HG02571 (cell line): ENCODE measurements around the gene PCBD1.

ENCODE experiments used
- ATAC-seq: cut with Tn5 transposase; IDR thresholded peaks from one replicate; pipeline ENCODE4 v1.9.1; 2021; ENCODE audit warnings: mild to moderate bottlenecking, moderate library complexity; ENCODE audit not compliant: unreplicated experiment

The PCBD1 gene

DNA sequence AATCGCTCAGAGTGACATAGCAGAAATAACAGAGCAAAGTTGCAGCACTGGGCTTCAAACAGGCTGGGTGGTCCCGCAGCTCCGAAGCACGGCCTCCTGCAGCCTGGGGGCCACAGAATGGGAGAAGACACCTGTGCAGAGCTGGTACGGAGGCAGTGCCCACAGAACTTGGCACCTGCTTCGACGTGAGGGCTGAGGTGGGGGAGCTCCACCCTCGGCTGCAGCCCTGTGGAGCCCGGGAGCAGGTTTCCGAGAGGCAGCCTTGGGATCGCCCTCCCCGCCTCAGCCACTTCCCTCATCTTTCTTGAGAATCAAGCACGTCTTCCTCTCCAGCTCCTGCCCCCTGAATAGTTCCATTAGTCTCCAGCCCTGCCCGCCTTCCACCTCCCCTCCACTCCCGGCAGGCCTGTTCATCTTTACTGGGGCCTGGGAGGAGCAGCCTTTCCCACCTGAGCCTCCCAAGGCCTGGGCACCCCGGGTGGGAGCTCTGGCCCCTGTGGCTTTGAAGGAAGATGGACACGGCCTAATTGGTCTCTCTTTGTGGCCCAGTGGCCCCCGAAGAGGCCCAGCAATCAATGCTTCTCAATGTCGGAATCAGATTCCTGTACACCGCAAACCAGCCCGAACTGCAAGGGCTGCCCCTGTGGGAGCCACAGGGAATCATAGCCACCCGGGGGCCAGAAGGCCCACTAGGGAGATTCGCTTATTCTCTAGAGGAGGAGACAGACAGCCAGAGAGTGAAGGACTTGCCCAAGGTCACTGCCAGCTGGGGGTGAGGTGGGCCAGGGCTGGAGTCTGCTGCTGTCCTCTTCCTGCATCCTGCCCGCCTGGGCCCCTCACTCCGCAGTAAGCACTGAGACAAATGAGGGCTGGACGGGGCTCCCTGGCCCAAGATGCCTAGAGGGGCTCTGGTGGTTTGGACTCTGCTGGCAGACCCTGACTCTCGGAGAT lies 17.0 kb upstream of the PCBD1 start:
- ATAC-seq, result no peak

DNA sequence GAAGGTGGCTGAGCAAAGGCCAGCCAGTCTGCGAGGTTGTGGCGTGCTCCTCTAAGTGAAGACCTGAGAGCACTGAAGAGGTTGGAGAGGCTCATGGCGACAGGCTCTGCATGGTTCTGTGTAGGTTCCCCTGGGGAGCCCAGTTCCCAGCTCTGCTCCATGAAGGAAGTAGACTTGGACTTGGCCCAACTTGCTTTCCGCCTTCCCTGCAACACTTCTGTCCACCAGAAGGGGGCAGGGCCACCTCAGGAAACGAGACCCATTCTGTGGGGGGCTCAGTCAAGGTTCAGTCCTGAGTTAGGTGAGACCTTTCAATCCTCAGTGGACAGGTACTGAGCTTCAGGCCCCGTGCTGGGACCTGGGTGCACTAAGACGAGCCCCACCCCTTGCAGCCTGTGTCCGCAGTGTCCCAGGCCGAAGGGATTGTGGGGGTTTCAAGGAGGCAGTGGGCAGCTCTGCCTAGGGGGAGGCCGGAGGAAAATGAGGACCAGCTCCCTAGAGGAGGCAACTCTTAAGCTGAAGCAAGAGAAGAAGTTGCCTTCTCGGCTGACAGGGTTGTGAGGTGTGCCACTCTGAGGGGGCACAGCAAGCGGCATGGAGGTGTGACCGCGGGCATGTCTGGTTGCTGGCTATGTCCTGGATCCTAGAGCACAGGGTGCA lies 15.0 kb upstream of the PCBD1 start:
- no peak for ATAC-seq

DNA sequence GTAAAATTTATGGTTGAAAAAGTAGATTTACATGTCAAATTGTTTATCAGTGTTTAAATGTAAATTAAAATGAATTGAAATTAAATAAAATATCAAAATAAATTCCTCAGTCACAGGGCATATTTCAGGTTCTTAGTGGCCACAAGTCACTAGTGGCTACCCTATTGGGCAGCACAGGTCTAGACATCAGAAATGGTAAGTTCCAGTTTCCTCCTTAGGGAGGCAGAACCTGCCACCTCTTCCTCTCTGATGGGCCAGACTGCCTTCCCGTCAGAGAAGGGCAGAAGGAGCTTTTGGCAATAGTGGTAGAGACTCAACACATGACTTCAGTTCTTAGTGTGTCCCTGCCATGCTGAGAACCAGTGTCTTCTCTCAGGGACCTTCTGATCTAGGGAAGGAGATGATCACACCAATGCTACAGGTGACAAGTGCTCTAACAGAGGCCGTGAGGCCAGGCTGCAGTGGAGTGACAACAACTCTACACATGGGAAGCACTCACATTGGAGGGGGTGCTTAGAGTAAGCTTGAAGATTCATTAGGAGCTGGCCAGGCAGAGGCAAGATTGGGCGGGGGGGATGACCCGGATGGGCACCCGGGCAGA lies 14.4 kb upstream of the PCBD1 start:
- no peak for ATAC-seq

DNA sequence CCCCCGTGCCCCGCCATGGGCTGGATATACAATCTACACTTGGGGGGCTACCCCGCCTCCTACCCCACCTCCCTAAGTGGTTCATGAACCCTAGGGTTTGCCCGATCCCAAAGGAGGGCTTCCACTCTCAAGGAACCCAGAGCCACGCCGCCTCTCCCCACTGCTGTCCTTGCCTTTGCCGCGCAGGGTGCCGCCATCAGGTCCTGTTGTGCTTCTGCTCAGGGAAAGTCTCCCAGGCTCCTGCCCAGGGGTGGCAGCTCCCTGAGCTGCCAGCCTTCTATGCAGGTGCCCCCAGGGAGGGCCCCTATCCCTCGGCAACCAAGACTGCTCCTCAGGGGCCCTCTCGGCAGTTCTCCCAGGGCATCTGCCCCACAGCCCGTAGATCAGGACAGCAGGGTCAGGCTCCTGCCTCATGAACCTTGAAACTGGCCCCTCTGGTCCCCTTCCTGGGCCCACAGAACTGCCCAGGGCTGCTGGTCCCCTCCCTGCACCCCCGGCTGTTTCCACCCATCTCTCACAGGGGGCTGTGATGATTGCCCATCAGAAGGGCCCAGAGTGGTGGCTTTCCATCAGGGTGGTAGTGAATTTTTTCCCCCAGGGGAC lies 13.0 kb upstream of the PCBD1 start:
- no peak for ATAC-seq

DNA sequence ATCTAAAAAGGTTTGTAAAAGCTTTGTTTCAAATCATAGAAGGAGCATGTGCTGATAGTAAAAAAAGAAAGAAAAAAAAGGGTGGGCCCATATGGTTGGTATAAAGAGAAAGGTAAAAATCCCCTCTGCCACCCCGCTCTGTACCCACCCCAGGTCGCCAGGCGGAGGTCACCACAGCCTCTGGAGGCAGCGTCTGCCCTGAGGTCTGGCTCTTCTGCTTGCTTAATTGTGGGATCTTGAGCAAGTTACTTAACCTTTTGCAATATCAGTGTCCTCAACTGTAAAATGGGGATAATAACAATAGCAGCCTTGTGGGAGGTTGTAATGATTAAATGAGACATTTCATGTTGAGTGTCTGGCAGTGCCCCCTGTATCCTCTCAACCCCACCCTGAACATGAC lies 10.7 kb upstream of the PCBD1 start:
- ATAC-seq, result no peak

DNA sequence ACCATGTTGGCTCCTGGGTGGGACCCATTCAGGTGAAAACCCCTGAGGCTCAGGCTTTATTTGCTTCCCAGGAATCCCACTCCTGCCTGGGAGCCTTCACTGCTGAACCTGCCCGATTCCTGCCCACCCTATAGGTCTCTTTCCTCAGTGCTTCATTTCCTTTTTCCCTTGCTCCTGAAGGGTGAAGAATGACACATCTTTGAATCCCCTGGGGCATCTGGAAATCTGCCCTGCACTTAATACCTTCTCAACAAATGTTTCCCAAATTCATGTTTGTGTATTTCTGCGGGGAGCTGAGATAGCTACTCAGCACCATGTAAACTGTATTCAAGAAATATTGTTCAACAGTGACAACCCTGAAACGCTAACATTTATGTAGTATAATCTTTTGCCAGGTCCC lies 10.3 kb upstream of the PCBD1 start:
- no peak for ATAC-seq

DNA sequence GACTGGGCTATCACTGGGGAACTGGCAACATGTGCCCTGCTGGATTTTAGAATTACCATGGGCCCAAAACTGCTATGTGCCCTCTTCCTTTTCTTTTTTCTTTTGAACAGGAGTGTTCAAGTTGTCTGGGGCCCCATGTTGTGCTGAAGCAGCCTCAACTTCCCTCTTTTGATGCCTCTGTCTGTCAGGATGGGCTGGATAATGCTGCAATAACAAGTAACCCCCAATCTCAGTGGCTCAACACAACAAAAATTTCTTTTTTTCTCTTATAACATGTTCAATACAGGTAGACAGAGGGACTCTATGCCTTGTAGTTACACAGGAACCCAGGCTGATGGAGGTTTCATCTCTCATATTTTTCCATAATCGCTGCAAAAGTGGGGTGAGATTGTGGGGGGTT lies 8.2 kb upstream of the PCBD1 start:
- ATAC-seq, result no peak

DNA sequence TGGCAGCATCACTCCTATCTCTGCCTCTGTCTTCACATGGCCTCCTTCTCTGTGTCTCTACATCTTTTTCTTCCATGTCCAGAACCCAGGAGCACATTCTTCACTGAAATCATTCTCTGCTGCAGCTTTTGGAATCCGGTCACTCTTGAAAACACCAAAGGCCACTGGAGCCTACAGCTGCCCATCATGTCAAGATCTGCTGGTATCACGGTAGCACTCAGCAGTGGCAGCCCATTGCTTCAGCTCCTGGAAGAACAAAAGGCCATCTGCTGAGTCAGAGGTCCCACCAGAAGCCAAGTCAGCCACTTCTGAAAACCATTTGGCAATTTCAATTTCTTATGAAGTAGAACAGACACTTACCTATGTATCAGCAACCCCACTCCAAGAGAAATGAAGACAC lies 6.1 kb upstream of the PCBD1 start:
- no peak for ATAC-seq

DNA sequence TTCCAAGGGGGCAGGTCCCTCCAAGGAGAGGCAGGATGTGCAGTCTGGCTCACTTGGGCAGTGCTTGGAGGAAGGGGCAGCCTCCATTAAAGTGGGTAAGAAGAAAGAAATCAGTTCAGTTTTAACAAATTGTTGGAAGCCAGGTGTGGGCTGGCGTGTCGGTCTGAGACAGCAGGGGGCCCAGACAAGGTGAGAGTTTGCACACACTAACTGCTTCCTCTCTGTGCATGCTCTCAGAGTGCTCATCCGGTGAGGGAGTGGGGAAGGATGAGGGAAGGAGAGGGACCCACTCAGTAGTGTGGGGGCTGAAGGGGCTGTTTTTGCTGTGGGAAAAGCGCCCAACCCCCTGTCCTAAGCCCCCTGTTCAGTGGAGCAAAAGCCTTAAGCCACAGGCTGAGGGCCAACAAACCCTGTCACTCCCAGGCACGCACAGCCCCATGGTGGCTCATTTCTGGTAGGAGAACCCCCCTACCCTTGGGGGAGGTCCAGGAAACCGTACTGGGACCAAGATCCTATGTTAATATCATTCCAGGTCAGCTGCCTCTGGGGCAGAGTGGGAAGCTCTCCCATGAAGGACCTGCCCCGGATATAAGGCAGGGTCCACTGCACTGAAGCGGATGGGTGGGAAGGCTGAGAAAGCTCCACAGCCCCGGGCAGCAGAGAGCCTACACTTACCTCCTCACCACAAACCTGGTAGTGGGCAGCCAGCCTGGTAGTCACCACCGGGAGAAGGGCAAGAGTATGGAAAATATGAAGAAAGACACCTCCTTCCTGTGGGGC lies 5.1 kb upstream of the PCBD1 start:
- no peak for ATAC-seq

DNA sequence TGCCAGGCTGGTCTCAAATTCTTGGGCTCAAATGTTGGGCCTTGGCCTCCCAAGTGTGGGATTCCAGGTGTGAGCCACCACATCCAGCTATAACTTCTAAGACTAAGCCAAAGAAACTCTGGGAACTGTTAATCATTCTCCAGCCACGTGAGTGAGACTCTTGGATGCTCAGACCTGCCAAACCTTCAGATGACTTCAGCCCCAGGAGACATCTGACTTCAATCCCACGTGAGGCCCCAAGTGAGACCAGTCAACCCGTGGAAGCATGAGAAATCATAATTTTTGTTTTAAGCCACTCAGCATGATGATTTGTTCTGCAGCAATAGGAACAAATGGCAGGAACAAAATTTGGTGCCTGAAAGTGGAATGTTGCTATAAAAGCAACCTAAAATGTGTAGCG lies 4.3 kb upstream of the PCBD1 start:
- no peak for ATAC-seq

DNA sequence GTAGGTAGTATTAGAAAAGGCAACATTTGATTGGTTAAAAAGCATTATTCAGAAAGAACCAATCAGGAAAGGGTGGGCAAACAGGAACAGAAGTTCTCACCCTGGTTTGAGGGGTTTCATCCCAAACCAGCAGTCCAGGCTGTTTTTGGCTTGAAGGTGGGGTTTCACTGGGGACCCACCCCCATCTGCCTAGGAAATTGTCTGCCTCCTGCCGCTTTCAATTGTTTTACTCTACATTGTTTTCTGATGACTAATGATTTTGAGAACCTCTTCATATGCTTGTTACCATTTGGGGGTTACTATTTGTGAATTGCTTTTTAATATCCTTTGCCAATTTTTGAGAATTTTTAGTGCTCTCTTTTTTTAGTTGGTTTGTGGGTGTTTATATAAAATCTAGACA lies 3.3 kb upstream of the PCBD1 start:
- no peak for ATAC-seq

DNA sequence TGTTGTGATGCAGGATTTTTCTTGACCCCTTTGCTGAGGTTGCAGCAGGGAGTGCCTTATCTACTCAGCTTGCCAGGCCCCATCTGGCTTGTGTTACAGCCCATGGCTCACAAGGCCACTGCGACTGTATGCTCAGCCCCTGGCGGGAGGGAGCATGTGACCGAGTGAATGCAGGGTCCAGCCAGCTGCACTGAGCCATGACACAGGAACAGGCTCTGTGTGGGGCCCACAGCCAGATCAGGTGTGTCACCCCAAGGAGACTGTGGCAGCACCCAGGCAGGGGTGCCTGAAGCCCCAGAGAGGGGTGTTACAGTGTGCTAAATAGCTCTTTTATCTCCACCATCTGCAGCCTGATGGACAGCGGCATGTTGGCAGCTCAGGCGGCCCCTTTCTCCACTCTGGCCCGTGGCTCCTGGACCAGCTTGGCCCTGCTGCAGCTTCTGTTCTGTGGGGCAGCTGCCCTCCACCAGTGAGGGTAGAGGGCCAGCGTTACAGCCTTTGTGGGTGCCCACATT lies 2.6 kb upstream of the PCBD1 start:
- ATAC-seq, result no peak

DNA sequence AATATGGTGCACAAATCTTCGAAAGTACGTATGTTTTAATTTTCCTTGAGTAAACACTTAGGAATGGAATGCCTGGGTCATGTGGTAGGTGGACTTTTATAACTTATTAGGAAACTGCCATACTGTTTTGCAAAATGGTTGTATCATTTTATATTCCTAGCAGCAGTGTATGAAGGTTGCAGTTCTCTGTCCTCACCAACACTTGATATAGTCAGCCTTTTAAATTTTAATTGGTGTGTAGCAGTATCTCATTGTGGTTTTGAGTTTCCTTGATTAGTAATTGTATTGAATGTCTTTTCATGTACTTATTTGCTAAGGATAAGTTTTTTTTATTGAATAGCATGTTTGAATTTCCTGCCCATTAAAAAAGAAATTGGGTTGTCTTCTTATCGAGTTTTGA lies 926 bp upstream of the PCBD1 start:
- ATAC-seq, result no peak

DNA sequence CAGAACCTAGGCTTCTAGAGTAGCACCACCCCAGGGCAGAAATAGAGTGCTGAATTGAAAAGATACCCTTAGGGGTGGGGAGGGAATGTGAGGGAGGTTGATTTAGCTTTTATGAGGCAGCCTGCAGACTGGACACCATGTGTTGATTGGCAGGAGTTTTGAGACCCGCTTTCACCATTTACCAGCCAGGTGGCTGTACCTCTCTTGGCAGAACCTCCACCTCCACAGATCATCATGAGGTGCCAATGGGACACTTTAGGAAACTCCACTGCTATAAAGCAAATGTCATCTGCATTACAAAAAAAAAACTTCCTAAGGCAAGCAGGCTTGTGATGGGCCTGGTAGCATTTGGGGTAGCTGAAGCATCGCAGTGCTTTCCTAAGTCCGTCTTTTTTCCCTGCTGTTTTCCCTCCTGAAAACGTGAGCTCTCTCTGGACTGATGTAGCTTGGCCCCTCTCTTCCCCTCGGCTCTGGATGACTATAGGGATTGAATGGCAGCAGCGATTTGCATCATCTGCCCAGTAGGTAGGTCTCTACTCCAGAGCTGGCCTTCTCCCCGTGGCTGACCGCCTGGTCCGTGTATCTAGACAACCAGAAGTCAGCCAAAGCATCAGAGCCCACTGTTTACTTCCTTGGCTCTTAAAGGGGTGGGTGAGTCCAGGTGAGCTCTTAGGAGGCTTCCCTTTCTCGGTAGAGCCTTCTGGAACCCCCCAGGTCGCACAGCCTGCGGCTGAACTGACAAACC lies 1.3 kb downstream of the PCBD1 start:
- ATAC-seq, result no peak

DNA sequence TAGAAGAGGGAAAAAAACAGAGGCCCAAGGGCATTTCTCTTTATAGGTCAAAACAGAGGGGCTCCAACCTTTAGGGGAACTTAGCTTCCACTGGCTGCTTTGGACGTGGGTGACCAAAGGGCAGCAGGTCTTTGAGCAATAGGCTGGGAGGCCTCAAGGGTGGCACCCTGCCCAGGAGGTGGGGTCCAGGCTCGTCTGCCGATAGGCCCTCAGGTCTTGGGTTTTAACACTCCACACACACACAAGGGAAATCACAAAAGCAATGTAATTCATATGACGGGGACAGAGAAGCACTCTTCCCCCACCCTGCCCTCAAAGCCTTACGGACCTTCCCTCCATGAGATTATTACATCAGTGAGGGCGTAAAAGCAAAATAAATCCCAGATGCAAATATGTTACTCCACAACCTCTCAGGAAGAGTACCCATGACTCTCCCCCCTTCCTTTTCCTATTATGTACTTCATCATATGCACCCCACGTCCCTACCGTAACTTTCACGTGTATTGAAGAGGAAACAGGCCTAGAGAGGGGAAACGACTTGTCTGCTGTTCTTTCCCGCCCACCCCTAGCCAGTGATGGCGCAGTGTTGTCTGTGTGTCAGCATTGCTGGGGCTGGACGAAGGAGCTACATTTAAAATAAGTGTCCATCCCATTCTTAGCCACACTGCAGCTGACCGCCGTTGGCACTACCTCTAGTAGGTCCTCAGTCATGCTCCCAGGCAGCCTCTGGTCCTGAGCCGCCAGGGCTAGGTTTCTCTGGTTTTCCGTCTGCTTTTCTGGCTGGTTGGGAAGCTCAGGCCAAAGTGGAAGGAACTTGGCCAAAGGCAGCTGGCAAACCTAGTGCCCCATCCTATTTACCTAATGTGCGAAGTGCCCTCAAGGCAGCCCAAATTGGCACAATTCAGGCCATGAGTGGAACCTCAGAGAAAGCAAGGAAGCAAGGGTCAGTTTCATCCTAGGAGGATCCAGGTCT lies 2.1 kb downstream of the PCBD1 start:
- no peak for ATAC-seq

DNA sequence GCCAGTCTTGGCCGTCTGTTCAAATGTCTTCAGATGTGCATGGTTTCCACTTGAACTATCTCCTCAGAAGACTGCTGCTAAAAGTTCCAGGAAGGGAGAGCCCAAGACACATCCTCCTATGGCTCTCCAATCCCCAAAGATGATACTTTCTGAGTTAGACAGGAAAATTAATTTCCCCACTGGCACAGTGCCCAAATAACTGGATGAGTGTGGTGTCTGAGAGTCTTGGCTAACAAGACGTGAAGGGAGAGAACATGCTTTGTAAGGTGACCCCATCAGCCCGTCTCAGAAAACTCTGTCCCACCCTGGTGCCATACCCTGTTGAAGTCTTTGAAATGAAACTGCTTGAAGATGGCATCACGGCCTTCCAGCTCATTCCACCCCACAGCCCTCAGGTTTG lies 2.9 kb downstream of the PCBD1 start:
- no peak for ATAC-seq

DNA sequence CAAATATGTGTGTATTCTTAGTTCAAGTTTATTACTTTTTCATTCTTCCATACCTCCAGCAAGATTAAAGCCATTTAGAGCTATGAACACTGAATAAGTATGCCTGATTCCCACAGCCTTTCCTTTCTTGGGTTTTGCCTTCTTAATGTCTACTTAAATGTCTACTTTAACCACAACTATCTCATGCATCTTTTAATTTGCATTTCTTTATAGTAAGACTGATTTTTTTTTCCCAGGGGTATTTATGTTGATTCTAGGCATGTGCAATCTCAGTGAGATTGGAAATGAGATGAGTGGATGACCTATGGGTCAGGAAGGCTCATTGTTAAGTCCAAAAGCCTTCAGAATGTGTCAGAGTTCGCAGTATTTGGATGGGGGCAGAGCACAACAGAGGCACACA lies 3.6 kb downstream of the PCBD1 start:
- no peak for ATAC-seq

DNA sequence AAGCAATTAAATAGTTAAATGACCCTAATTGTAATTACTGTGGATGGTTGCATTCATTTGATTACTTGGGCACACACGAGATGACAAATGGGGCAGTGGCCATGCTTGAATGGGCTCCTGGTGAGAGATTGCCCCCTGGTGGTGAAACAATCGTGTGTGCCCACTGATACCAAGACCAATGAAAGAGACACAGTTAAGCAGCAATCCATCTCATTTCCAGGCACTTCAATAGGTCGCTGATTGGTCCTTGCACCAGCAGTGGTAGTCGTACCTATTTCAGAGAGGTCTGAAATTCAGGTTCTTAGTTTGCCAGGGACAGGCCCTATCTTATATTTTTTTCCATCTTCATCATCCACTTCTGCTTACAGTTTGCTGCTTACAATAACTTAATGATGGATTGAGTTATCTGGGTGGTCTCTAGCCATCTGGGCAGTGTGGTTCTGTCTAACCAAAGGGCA lies 8.3 kb downstream of the PCBD1 start:
- no peak for ATAC-seq

DNA sequence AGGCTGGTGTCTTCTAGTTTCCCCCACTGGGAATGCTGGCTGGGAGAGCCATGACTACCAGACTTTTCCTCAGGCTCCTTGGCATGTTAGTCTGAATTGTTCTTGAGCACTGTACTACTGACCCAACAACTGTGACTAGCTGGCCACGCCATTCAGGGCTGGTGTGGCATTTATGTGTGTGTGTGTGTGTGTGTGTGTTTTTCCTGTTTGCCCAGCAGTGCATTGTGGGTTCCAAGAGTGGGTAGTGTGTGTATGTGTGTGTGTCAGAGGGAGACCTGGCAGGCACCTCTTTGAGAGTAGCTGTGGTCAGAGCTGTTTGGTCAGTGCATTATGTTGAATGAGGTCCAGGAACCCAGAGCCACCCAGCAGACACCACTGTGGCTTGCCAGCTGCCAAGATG lies 9.2 kb downstream of the PCBD1 start:
- no peak for ATAC-seq
